Middle frontal gyrus (tissue), 1 donor: ENCODE results near the gene SUCO.
A peak's percentile ranks its signal among the peaks of the same experiment; 100 is the strongest.
"Not testable (repeated sequence)": the region's sequence is repeated elsewhere in the genome, so short reads cannot be mapped to it uniquely, and the experiment has no call there.

Experiments
- DNase-seq: peaks from one replicate; pipeline ENCODE4 v3.0.0-alpha.2; 2015; ENCODE audit warnings: low spot score; ENCODE audit errors: extremely low spot score

SUCO gene, protein sequence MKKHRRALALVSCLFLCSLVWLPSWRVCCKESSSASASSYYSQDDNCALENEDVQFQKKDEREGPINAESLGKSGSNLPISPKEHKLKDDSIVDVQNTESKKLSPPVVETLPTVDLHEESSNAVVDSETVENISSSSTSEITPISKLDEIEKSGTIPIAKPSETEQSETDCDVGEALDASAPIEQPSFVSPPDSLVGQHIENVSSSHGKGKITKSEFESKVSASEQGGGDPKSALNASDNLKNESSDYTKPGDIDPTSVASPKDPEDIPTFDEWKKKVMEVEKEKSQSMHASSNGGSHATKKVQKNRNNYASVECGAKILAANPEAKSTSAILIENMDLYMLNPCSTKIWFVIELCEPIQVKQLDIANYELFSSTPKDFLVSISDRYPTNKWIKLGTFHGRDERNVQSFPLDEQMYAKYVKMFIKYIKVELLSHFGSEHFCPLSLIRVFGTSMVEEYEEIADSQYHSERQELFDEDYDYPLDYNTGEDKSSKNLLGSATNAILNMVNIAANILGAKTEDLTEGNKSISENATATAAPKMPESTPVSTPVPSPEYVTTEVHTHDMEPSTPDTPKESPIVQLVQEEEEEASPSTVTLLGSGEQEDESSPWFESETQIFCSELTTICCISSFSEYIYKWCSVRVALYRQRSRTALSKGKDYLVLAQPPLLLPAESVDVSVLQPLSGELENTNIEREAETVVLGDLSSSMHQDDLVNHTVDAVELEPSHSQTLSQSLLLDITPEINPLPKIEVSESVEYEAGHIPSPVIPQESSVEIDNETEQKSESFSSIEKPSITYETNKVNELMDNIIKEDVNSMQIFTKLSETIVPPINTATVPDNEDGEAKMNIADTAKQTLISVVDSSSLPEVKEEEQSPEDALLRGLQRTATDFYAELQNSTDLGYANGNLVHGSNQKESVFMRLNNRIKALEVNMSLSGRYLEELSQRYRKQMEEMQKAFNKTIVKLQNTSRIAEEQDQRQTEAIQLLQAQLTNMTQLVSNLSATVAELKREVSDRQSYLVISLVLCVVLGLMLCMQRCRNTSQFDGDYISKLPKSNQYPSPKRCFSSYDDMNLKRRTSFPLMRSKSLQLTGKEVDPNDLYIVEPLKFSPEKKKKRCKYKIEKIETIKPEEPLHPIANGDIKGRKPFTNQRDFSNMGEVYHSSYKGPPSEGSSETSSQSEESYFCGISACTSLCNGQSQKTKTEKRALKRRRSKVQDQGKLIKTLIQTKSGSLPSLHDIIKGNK (N-terminal part only)

DNA sequence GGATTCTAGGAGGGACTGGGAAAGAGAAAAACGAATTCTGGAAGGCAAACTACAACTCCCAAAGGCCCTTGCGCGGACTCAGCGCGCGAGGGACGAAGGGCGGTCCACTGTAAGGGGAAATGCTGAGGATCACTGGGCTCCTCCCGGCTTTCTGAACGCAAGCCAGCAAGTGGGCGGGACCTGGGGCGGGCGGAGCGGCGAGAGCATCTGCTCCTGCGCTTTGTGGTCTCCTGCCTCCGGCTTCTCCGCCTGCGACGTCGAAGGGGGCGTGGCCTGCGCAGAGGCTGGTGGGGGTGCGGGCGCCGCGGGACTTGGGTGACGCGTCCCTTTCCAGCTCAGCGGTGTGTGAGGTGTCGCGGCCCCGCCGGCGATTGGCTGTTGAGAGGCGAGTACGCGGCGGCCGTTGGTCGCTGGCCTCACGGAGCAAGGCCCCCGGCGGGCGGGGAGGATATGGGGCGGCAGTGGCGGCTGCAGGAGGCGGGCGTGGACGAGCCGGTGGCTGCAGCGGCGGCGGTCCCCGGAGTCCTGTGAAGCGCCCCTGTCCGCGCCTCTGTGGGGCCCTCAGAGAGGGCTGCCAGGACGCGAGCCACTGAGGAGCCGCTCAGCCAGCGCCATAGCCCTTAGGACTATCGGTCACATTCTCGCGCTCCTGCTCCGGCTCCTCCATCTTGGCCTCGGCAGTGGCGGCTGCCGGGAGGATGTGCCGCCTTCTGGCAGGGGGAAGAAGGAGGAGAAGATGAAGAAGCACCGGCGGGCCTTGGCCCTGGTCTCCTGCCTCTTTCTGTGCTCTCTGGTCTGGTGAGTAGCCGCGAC lies at the start of gene SUCO:
SUCO (plus strand) TSS at position 451 of the 813 bp plus-strand sequence; CDS start at position 737, 286 bp downstream.
- peak; percentile 98 for DNase-seq

DNA sequence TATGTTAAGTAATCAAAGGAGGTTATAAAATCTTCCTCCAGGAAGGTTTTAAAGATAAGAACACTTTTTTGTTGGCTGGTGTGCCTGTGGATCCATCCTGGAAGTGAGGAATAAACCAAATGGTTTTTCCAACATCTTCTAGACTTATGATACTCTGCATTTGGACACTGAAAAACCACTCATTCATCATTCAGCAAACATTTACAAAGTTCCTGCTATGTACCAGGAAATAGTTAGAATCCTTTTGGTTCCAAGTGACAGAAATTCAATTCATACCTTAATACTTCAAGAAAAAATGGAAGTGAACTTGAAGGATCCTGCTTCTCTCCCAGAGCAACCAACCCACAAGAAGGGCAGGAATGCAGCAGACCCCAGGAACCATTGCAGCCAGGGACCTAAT lies 49.5 kb upstream of the SUCO start:
- DNase-seq = no peak

DNA sequence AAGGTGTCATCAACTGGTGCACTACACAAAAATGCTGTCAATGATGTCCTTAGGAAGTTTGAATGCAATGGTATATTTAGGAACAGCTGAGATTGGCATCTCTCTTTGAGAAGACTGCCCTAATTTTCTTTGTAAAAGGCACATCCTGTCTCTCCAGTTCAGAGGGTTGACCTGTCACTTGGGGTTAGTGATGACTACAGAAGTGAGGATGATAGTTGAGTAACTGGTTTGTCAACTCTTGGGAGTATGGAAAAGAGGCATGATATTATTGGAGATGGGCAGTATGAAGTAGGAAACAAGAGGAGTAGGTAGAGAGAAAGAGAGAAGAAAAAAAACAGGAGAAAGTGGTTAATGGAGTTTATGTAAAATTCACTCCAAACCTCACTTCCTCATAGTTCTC lies 48.7 kb upstream of the SUCO start:
- DNase-seq = no peak

DNA sequence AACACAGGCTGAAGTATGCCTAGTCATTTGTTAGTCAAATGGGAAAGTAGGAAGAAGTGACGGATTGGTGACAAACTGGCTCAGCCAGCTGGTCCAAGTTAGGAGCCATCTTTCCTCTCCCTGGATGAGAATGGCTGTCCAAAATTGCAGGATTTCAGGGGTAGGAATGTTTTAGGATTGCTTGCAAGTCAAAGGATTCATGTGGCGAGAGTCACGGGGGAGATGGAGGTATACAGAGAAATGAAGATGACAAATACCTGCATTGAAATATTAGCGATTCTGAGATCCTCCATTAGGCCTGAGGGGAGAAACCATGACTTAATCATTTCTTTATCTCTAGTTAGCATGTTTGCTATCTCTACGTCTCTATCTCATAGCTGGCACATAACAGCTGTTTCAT lies 47.3 kb upstream of the SUCO start:
- no peak for DNase-seq

DNA sequence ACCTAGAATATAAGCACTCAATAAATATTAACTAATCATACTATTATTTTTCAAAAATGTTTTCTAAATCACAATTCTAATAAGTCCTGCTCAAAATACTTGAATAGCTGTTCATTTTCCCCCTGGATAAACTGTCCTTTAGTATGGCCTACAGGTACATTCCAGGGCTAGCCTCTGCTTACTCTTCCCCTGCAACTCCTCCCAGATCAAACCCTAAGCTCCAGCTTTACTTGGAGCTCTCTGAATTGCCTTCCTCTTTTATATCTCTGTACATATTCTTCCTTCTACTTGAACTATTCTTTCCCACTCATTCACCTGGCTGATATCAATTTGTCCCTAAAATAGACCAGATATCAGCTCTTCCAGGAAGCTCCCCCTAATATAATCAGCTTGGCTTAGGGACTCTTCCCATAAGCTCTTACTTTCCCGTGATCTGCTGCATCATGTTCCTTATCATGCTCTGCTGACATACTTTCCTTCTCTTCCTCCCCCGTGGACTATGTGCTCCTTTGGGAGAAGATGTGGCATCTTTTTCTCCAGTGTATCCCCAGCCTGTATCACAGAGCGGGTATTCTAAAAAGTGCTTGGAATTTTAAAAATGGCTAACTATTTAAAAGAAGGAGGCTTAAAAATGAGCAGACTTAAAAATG lies 46.0 kb upstream of the SUCO start:
- DNase-seq = no peak

DNA sequence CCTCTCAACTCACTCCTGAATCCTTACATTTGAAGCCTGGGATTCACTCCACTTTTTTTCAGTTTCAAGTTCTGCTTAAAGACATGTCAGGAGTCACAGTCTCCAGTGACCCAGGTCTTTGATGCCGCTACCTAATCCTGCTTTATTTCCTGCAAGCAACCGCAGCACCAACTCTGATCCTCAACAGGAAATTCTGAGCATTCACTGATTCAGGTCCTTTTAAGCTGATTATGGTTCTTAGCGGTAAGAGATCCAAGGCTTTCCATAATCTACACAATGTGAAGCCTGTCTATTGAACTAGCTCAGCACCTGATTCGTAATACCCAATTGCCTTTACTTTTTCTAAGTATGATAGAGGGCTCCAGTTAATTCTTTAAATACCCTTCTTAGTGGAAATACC lies 45.4 kb upstream of the SUCO start:
- no peak for DNase-seq

DNA sequence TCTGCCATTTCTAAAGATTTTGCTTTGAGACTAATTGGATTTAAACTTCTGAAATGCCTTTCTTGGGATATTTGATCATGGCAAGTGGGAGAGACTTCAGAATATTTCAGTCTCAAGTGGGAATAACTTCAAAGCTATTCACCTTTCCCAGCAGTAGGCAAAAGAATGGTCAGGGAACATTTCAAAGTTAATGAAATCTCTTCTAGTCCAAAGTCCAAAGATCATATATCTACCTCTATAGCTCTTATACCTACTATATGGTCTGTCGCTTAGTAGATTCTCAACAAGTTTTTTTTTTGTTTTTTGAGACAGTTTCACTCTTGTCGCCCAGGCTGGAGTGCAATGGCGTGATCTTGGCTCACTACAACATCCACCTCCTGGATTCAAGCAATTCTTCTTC lies 44.6 kb upstream of the SUCO start:
- no peak for DNase-seq

DNA sequence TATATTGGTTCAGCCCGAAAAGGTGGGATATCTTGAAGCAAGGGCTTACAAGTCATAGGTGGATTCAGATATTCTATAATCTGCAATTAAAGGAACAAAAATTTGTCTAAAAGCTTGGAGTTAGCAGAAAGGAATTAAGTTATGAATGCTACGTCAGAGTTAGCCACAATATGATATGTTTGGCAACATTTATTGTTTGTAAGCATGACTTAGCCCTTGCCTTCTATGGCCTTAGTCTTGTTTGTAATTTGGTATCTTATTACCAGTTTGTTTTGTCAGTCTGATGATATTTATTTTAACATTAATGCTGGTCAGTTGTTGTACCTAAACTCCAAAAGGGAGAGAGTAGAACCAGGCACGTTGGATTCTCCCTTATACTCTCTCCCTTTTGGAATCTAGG lies 43.1 kb upstream of the SUCO start:
- no peak for DNase-seq

DNA sequence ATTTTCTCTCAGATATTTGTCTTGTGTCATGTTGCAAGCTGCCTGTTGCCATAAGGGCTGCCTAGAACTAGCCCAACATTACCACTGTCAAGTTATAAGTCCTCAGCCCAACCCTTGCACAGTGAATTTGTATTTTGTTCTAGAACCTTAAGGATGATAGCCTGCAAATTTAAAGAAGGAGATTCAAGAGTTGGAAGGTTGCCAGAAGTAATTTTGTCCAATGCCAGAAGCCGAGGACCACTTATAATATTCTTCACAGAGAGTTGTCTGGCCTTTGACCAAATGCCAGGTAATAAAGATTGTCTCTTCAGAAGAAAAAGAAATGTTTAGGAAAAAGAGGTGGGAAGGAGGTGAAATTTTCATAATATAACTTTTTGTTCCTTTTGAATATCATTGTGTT lies 40.5 kb upstream of the SUCO start:
- DNase-seq = no peak

DNA sequence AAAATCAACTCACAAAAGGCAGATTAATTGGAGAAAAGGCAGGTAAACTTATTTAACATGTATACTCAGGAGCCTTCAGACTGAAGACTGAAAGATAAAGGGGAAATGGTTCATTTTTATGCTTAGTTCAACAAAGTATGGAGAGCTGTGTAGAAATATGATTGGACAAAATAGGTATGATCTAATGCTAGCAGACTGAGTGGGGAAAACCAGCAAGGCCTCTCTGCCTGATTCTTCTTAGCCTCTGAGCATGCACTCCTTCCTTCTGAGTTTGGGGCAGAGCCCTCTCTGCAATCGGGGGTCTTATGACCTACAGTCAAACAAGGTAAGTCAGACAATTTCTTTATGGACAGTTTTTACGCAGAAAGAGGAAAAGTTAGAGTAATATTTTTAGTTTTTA lies 38.8 kb upstream of the SUCO start:
- DNase-seq = no peak

DNA sequence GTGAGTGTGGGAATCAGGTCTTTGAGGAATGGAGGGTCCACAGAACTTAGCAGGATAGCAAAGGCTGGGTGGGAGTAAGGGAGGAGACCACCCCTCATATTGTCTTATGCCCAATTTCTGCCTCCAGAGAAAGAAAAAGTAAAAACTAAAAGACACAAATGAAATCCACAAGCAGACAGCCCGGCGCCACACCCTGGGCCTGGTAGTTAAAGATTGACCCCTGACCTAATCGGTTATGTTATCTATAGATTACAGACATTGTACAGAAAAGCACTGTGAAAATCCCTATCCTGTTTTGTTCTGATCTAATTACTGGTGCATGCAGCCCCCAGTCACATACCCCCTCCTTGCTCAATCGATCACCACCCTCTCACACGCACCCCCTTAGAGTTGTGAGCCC lies 36.8 kb upstream of the SUCO start:
- DNase-seq = not testable (repeated sequence)

DNA sequence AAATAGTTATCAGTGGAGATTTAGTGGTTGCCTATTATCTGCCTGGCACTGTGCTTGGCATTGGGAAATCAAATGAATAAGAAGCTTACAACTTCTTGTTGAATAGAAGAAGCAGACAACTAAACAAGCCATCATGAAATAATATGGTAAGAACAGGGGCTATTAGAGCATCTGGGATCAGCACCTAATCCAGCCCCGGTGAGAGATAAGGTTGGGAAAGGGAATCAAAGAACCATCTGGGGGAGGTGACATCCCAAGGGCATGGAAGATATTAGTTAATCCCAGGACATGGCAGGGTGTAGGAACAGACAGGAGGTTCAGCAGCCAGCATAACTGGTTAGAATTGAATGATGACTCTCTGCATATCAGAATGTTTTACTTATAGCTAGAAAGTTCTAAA lies 36.3 kb upstream of the SUCO start:
- no peak for DNase-seq

DNA sequence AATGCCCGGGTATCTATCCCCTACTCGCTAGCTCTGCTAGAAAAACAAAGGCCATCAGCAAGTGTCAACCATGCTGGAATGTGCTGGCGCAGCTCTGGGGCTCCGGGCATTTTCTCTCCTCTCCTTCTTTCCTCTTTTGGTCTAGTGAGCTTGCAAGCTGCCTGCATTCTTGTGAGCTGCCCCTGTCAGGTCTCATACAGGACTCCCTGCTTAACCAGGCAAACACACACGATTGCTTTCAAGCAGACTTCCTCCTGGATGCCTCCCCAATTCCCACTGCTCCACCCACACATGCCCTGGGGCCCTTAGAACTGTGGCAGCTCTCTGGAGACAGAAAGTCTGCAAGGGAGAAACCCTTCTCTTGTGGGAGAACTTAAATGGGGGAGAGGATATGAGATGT lies 35.7 kb upstream of the SUCO start:
- DNase-seq = no peak

DNA sequence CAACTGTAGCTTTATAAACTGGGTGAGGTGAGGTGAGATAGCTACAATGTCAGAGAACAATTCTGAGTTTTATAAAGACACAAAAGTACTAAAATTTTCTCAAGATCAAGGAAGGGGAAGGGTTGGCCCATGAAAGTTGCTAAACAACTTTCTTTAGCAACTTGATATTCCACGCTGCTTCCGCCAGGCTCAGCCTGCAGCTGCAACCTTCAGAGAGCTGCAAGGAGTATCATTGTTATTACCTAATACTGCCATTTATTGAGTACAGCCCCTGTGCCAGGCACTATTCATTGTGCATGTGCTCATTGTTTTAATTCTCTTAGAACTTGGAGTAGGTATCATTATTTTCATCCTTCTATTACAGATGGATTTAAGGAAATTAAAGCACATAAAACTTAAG lies 34.1 kb upstream of the SUCO start:
- DNase-seq = no peak

DNA sequence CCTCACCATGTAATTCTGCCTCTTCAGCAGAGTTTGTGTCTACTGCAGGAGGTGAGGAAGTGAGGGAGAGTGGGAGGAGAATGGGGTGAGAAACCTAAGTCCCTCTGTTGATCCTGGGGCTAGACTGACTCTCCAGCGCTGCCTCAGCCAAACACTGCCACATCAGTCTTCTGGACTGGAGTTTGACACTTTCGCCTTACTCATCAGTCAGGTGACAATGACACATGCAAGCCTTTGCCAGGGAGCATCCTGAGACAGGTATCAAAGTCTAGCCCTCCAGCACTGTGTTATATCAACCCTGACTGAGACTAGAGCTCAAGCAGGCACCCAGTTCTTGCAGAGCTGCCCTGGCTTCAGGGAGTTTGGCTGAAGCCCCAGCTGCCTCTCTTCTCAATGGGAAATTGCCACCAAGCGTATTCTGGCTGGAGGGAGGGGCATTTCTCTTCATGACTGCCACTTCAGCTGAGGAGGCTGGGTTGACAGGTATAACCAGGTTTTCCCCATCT lies 33.3 kb upstream of the SUCO start:
- DNase-seq = no peak

DNA sequence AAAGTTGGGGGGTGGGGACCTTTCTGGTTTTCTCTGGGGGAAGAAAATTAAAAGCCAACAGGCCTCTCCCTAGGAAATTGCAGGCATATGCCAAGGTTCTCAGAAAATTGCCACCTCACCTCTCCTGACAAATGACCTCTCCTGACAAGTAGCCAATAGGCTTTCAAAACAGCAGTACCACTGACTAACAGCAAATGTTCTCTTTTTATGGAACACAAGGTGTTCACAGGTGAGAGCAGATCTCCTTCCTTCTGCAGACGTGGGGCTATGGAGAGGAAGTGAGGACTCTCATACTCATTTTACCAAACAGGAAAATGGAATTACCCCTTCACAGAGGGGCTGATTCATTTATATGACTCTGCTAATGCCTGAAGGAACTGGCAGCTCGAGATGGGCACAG lies 32.7 kb upstream of the SUCO start:
- no peak for DNase-seq

DNA sequence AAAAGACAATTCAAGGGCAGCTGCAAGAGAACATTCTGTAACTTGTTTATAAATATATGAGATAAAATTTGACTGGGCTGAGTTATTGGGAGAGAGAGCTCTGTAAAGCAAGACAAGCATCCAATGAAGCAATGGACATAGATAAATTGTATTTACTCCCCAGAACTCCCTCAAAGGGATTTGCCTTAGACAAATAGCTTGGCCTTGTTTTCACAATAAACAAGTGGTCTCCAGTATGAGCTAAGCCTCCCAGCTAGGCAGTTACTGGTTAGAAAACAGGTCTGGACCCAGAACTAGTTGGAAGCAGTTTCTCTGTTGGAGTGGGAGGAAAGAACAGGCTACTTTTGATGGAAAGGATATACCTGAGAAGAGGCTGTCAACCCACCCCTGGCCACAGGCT lies 25.2 kb upstream of the SUCO start:
- DNase-seq = no peak

DNA sequence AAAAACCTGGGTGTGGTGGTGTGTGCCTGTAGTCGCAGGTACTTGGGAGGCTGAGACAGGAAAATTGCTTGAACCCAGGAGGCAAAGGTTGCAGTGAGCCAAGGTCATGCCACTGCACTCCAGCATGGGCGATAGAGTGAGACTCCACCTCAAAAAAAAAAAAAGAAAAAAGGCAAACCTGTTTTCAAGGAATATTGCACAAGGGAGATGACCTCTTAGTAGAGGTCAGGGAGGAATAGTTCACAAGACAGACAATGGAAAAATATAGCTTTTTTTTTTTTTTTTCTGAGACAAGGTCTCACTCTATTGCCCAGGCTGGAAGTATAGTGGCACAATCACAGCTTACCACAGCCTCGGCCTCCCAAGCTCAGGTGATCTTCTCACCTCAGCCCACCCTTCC lies 22.5 kb upstream of the SUCO start:
- DNase-seq = no peak

DNA sequence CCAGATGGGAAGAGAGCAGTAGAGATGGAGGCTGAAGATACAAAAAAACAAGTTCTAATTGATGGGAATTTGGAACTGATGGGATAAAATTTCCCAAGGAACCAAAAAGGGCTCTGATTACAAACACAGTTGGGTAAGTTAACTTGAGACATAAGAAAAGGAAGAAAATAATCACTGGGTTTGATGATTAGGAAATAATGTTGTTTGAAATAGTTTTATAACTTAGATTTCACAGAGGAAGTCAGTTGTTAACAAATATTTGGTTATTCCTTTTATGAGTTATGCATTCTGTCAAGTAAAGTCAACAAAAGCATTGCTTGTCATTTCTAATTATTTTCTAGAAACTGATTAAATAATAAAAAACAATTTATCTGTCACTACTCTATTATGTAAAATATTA lies 20.4 kb upstream of the SUCO start:
- no peak for DNase-seq

DNA sequence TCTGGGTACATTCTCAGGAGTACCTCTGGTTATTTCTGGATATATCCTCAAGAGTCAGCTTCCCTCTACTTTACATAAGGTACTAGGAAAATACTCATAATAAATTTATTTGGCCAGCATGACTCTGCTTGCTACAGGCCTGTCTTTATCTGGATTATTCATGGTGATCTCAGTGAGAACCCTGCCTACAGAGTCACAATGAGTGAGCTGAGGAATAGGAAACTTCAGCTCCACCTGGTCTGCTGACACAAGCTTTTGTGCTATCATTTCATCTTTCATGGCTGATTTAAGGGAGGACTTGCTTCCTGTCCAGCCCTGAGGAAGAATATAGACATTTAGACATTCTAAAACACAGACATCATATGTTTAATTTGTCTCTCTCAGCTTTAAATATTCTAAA lies 19.5 kb upstream of the SUCO start:
- no peak for DNase-seq
